ENCODE data around the gene LACRT. TPM values are rescaled to one million over a fixed set of nuclear protein-coding genes. Genes with fewer than 3 reads are reported as not detected.

LACRT gene
- polyA plus RNA-seq, 1 donor (not counting 4 experiments of a cell fraction or from before 2014, with no cell fraction given), result not detected

- Histone ChIP-seq H3K27me3 (ENCODE audit: control insufficient read depth, extremely low read depth, insufficient read depth, low read length) (no peaks in the 10 kb centered on the region), H3K4me1 (ENCODE audit: control insufficient read depth, extremely low read depth, insufficient read depth, low read length) (no peaks in the 10 kb centered on the region), H3K9me3 (ENCODE audit: control insufficient read depth, low read depth, low read length) (no peaks in the 10 kb centered on the region), H2AFZ (ENCODE audit: control insufficient read depth, low read length) (no peak overlapping the region), H3K4me3 (ENCODE audit: control insufficient read depth in 2 of 3, extremely low read depth in 1 of 3, insufficient read depth in 2 of 3, low read depth in 1 of 3, low read length in 3 of 3) (no peak overlapping the region), H3K9ac (ENCODE audit: control insufficient read depth, extremely low read depth, insufficient read depth, low read length) (no peak overlapping the region), H4K20me1 (ENCODE audit: control insufficient read depth, extremely low read depth, insufficient read depth, low read length) (no peaks in the 10 kb centered on the region), H3K79me2 (ENCODE audit: control insufficient read depth, insufficient read depth, low read length) (no peaks in the 10 kb centered on the region), H3K27ac (ENCODE audit: control insufficient read depth, insufficient read depth, low read length) (no peak overlapping the region), H3K36me3 (ENCODE audit: control insufficient read depth in 2 of 2, extremely low read depth in 1 of 2, insufficient read depth in 2 of 2, low read length in 2 of 2) (no peaks in the 10 kb centered on the region), H3K9me1 (ENCODE audit: control insufficient read depth, extremely low read depth, insufficient read depth, low read length) (no peaks in the 10 kb centered on the region), H3K4me2 (ENCODE audit: control insufficient read depth, extremely low read depth, insufficient read depth, low read depth, low read length) (no peak overlapping the region)
- peak; percentile 21 for DNase-seq (ENCODE audit: low read depth, low spot score)
- TF ChIP-seq, protein P1, sequence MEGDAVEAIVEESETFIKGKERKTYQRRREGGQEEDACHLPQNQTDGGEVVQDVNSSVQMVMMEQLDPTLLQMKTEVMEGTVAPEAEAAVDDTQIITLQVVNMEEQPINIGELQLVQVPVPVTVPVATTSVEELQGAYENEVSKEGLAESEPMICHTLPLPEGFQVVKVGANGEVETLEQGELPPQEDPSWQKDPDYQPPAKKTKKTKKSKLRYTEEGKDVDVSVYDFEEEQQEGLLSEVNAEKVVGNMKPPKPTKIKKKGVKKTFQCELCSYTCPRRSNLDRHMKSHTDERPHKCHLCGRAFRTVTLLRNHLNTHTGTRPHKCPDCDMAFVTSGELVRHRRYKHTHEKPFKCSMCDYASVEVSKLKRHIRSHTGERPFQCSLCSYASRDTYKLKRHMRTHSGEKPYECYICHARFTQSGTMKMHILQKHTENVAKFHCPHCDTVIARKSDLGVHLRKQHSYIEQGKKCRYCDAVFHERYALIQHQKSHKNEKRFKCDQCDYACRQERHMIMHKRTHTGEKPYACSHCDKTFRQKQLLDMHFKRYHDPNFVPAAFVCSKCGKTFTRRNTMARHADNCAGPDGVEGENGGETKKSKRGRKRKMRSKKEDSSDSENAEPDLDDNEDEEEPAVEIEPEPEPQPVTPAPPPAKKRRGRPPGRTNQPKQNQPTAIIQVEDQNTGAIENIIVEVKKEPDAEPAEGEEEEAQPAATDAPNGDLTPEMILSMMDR (optimal IDR thresholded peaks at IDR 0.05 in 1 of 3, IDR thresholded peaks at IDR 0.05 in 1 of 3, conservative IDR thresholded peaks at IDR 0.05 in 1 of 3; ENCODE audit: extremely low read depth in 1 of 3, insufficient read depth in 2 of 3, low read length in 3 of 3), result peak; percentile 84 to 92 (median 87)
- TF ChIP-seq EZH2 (IDR thresholded peaks at IDR 0.05; ENCODE audit: low read length), result no peak
- dilution Hi-C loops (cut with MboI; ENCODE audit: extremely low pct_ligation_motif_present, low sequenced_read_pairs), result no loop called here
- FAIRE-seq, result peak; percentile 79
Measured at GRCh38 chr12:54596526-54596946, 38.2 kb downstream of the LACRT start.

GRCh38 chr12:54595471-54595870 lies 39.2 kb downstream of the LACRT start:
- dilution Hi-C loops (cut with MboI; ENCODE audit: extremely low pct_ligation_motif_present, low sequenced_read_pairs), result no loop called here
- no peak for TF ChIP-seq EZH2 (IDR thresholded peaks at IDR 0.05; ENCODE audit: low read length)
- TF ChIP-seq, protein P1 (optimal IDR thresholded peaks at IDR 0.05 in 1 of 3, IDR thresholded peaks at IDR 0.05 in 1 of 3, conservative IDR thresholded peaks at IDR 0.05 in 1 of 3; ENCODE audit: extremely low read depth in 1 of 3, insufficient read depth in 2 of 3, low read length in 3 of 3), result no peak
- no peak for FAIRE-seq

More at GRCh38 chr12:54595471-54595870, 39.2 kb downstream of the LACRT start:
- no peak overlapping the region for H3K4me3 ChIP-seq (ENCODE audit: control insufficient read depth in 2 of 3, extremely low read depth in 1 of 3, insufficient read depth in 2 of 3, low read depth in 1 of 3, low read length in 3 of 3)
- no peaks in the 10 kb centered on the region for H3K9me1 ChIP-seq (ENCODE audit: control insufficient read depth, extremely low read depth, insufficient read depth, low read length)
- no peak overlapping the region for H3K4me2 ChIP-seq (ENCODE audit: control insufficient read depth, extremely low read depth, insufficient read depth, low read depth, low read length)
- no peak overlapping the region for H3K9ac ChIP-seq (ENCODE audit: control insufficient read depth, extremely low read depth, insufficient read depth, low read length)
- no peaks in the 10 kb centered on the region for H3K36me3 ChIP-seq (ENCODE audit: control insufficient read depth in 2 of 2, extremely low read depth in 1 of 2, insufficient read depth in 2 of 2, low read length in 2 of 2)
- H3K27me3 ChIP-seq (ENCODE audit: control insufficient read depth, extremely low read depth, insufficient read depth, low read length), result peaks cover 7% of the 10 kb centered on the region
- DNase-seq (ENCODE audit: low read depth, low spot score), result no peak
- no peaks in the 10 kb centered on the region for H4K20me1 ChIP-seq (ENCODE audit: control insufficient read depth, extremely low read depth, insufficient read depth, low read length)
- no peak overlapping the region for H2AFZ ChIP-seq (ENCODE audit: control insufficient read depth, low read length)
- H3K9me3 ChIP-seq (ENCODE audit: control insufficient read depth, low read depth, low read length), result no peaks in the 10 kb centered on the region
- H3K79me2 ChIP-seq (ENCODE audit: control insufficient read depth, insufficient read depth, low read length), result no peaks in the 10 kb centered on the region
- H3K4me1 ChIP-seq (ENCODE audit: control insufficient read depth, extremely low read depth, insufficient read depth, low read length), result no peaks in the 10 kb centered on the region
- no peak overlapping the region for H3K27ac ChIP-seq (ENCODE audit: control insufficient read depth, insufficient read depth, low read length)

Measured in keratinocyte (primary cell).